ENCODE data around the gene C5orf47. TPM values are rescaled to one million over a fixed set of nuclear protein-coding genes. Genes with fewer than 3 reads are reported as not detected.

Gene C5orf47
- total RNA-seq, 1 experiment from 2014 or later = not detected

GRCh38 chr5:174053905-174054304 lies 64.9 kb downstream of the C5orf47 start:
- no peak overlapping the region for H3K9ac ChIP-seq (ENCODE audit: low read length)
- no TSS peak for BruUV-seq (replicated peaks)
- intact Hi-C loops (cut with micrococcal nuclease) = no loop called here
- no peak overlapping the region for H2AFZ ChIP-seq (ENCODE audit: low read depth, low read length, poor library complexity, severe bottlenecking)
- POLR2A ChIA-PET = no interaction called here
- DNase-seq (ENCODE audit: low read depth, low spot score) (no peak), ATAC-seq (no peak)
- no peaks in the 10 kb centered on the region for H3K9me3 ChIP-seq (ENCODE audit: control insufficient read depth in 1 of 2, insufficient read depth in 1 of 2, low read depth in 1 of 2, low read length in 2 of 2)
- no peaks in the 10 kb centered on the region; a peak in 1 of 4 replicates for H3K4me1 ChIP-seq (ENCODE audit: control insufficient read depth in 1 of 2, insufficient read depth in 2 of 2, low read length in 2 of 2)
- no peak for TF ChIP-seq SP1 (IDR thresholded peaks at IDR 0.05; ENCODE audit: low read depth)
- no peak for TF ChIP-seq REST (IDR thresholded peaks at IDR 0.05; ENCODE audit: low read depth)
- no peak for TF ChIP-seq ELF1 (IDR thresholded peaks at IDR 0.05; ENCODE audit: borderline replicate concordance, low read depth)
- TF ChIP-seq CBX3 (IDR thresholded peaks at IDR 0.05; ENCODE audit: low read depth) = no peak
- no peak for TF ChIP-seq RAD21 (IDR thresholded peaks at IDR 0.05; ENCODE audit: low read depth)
- TF ChIP-seq SIN3A (IDR thresholded peaks at IDR 0.05; ENCODE audit: low read depth) = no peak
- no peak for TF ChIP-seq POLR2A (IDR thresholded peaks at IDR 0.05; ENCODE audit: borderline replicate concordance, extremely low read depth, insufficient read depth, insufficient read length)
- TF ChIP-seq ZFX (IDR thresholded peaks at IDR 0.05) = no peak
- TF ChIP-seq ZNF274 (IDR thresholded peaks at IDR 0.05; ENCODE audit: low read depth, low read length) = no peak
- no peak for TF ChIP-seq POLR2AphosphoS5 (IDR thresholded peaks at IDR 0.05; ENCODE audit: low read depth, low read length)
- no peak for TF ChIP-seq EZH2phosphoT487 (IDR thresholded peaks at IDR 0.05; ENCODE audit: borderline replicate concordance)
- no peak for TF ChIP-seq CEBPB (IDR thresholded peaks at IDR 0.05; ENCODE audit: low read depth)
- H3K36me3 ChIP-seq (ENCODE audit: control insufficient read depth in 1 of 2, insufficient read depth in 2 of 2, low read length in 2 of 2) = no peaks in the 10 kb centered on the region
- no peak overlapping the region for H3K4me2 ChIP-seq (ENCODE audit: low read length)
- RAD21 ChIA-PET (ENCODE audit: low non-redundant PET in 1 of 2, low total read pairs in 2 of 2, uncharacterized antibody in 2 of 2, unreplicated experiment in 2 of 2) = interaction anchor here in 1 of 2 experiments (1.3 kb wide), 1 partner anchor 8 kb away, joined by 3 read pairs; the partner anchor contains the start of gene NSG2
- no peak overlapping the region for H3K4me3 ChIP-seq (replicated peaks in 1 of 2; ENCODE audit: low read depth in 1 of 2, low read length in 2 of 2)
- peaks cover 14% of the 10 kb centered on the region; the same call in 1 of the 2 replicates for H3K27me3 ChIP-seq (ENCODE audit: insufficient read depth, low read length)
- H4K20me1 ChIP-seq (ENCODE audit: insufficient read depth) = no peaks in the 10 kb centered on the region
- H3K27ac ChIP-seq (ENCODE audit: low read depth, low read length) = no peak overlapping the region
- H3K79me2 ChIP-seq (ENCODE audit: insufficient read depth, low read length) = no peaks in the 10 kb centered on the region
- CTCF ChIA-PET = interaction anchor here (2.6 kb wide), 1 partner anchor 8 kb away, joined by 9 read pairs; the partner anchor contains the start of gene NSG2
- no peaks in the 10 kb centered on the region for H3K9me2 ChIP-seq (ENCODE audit: insufficient read depth)

Other genes starting within 250 kb of the C5orf47 start
- 11.1 TPM for gene CPEB4, start 100.8 kb upstream of the C5orf47 start, total RNA-seq (2021; ENCODE audit: unreplicated experiment)
- gene NSG2, start 56.5 kb downstream of the C5orf47 start, total RNA-seq (2021; ENCODE audit: unreplicated experiment) = not detected

All from HCT116 (cell line).